LNCAP (cell line): ENCODE results near the gene MRPL4.

Experiments used
- CTCF ChIP-seq: fragments of 450-650 bp; IDR thresholded peaks from 2 replicates; pipeline ENCODE4 v1.5.1; 2017; ENCODE audit warnings: mild to moderate bottlenecking

The MRPL4 gene

GRCh38 chr19:10270180-10270615 is 18.2 kb downstream of the MRPL4 start:
- no peak for TF ChIP-seq CTCF

GRCh38 chr19:10270616-10271394 is 18.8 kb downstream of the MRPL4 start, which contains the start of gene ICAM1:
Gene ICAM1, plus strand, starts transcription at chr19:10271120. Its CDS starts 40 bp downstream, at chr19:10271160.
- TF ChIP-seq CTCF, result no peak

- no peak for TF ChIP-seq CTCF
Observed at GRCh38 chr19:10271543-10272086, 19.6 kb downstream of the MRPL4 start.

- no peak for TF ChIP-seq CTCF
Observed at GRCh38 chr19:10274589-10274988, 22.6 kb downstream of the MRPL4 start.

GRCh38 chr19:10277795-10278589 is 26.0 kb downstream of the MRPL4 start:
- TF ChIP-seq CTCF, result no peak

- TF ChIP-seq CTCF, result no peak
Observed at GRCh38 chr19:10278935-10279334, 26.9 kb downstream of the MRPL4 start.

- no peak for TF ChIP-seq CTCF
Observed at GRCh38 chr19:10279737-10280442, 27.9 kb downstream of the MRPL4 start.
